NCI-H2227 (cell line): Measurements from ENCODE around the gene ENTPD2.

Source experiments
- DNase-seq: peaks from one replicate; lab custom pipeline; 2025; ENCODE audit not compliant: unreplicated experiment; lab: John Stamatoyannopoulos, UW

The ENTPD2 gene

GRCh38 chr9:137031904-137032640, 21.8 kb downstream of the ENTPD2 start, which contains the start of gene FUT7:
FUT7 (minus strand) TSS chr9:137032088; CDS start chr9:137031991, 97 bp downstream.
- no peak for DNase-seq

GRCh38 chr9:137030538-137031527, 23.0 kb downstream of the ENTPD2 start:
- no peak for DNase-seq

- no peak for DNase-seq
Measured at GRCh38 chr9:137030006-137030405, 23.9 kb downstream of the ENTPD2 start.

GRCh38 chr9:137029058-137029936, 24.6 kb downstream of the ENTPD2 start:
- DNase-seq = peak; percentile 63

GRCh38 chr9:137028263-137029057, 25.4 kb downstream of the ENTPD2 start:
- DNase-seq = peak; percentile 73

- peak; percentile 71 for DNase-seq
Measured at GRCh38 chr9:137027369-137028262, 26.2 kb downstream of the ENTPD2 start, which contains the start of gene ABCA2. ABCA2 (minus strand) TSS chr9:137028237; CDS start chr9:137028140, 97 bp downstream.

GRCh38 chr9:137026828-137027227, 27.0 kb downstream of the ENTPD2 start:
- DNase-seq = no peak

GRCh38 chr9:137026384-137026783, 27.5 kb downstream of the ENTPD2 start:
- DNase-seq = no peak

GRCh38 chr9:137025517-137025966, 28.3 kb downstream of the ENTPD2 start:
- peak; percentile 86 for DNase-seq

GRCh38 chr9:137023583-137023991, 30.3 kb downstream of the ENTPD2 start:
- DNase-seq = no peak

GRCh38 chr9:137023157-137023556, 30.7 kb downstream of the ENTPD2 start:
- DNase-seq = no peak

GRCh38 chr9:137022662-137023008, 31.2 kb downstream of the ENTPD2 start:
- no peak for DNase-seq

GRCh38 chr9:137021979-137022661, 31.7 kb downstream of the ENTPD2 start:
- peak; percentile 34 for DNase-seq

- no peak for DNase-seq
Measured at GRCh38 chr9:137021568-137021978, 32.3 kb downstream of the ENTPD2 start.

GRCh38 chr9:137020771-137021567, 32.9 kb downstream of the ENTPD2 start:
- DNase-seq = no peak

- DNase-seq = no peak
Measured at GRCh38 chr9:137019891-137020683, 33.8 kb downstream of the ENTPD2 start.
